Stimulated activated CD4-positive, alpha-beta T cell treated with anti-CD3 and anti-CD28 coated beads, TNF-alpha, amount 100 ng/mL, for 24 hours (primary cell): ENCODE data around the gene CCDC172.
"Not testable (repeated sequence)": the region's sequence is repeated elsewhere in the genome, so short reads cannot be mapped to it uniquely, and the experiment has no call there.

Experiments used
- DNase-seq, 3 experiments: peaks; one replicate each; pipeline ENCODE4 v3.0.0-alpha.2; 2020; ENCODE audit warnings: low read depth in 3 of 3

CCDC172 gene

GRCh38 chr10:116336866-116337265 lies 12.6 kb downstream of the CCDC172 start:
- no peak for DNase-seq

- no peak for DNase-seq
These were observed 27.9 kb downstream of the CCDC172 start for GRCh38 chr10:116352125-116352524.

GRCh38 chr10:116353817-116354216 lies 29.6 kb downstream of the CCDC172 start:
- no peak for DNase-seq

- no peak for DNase-seq
These were observed 31.1 kb downstream of the CCDC172 start for GRCh38 chr10:116355341-116355740.

GRCh38 chr10:116356833-116357232 lies 32.6 kb downstream of the CCDC172 start:
- no peak for DNase-seq

GRCh38 chr10:116364868-116365267 lies 40.6 kb downstream of the CCDC172 start:
- DNase-seq = no peak

GRCh38 chr10:116371737-116372136 lies 47.5 kb downstream of the CCDC172 start:
- DNase-seq = no peak

- no peak for DNase-seq
These were observed 58.0 kb downstream of the CCDC172 start for GRCh38 chr10:116382290-116382689.

GRCh38 chr10:116385311-116385710 lies 61.1 kb downstream of the CCDC172 start:
- DNase-seq = no peak

GRCh38 chr10:116385994-116386809 lies 62.0 kb downstream of the CCDC172 start:
- no peak for DNase-seq

- not testable (repeated sequence) for DNase-seq
These were observed 69.1 kb downstream of the CCDC172 start for GRCh38 chr10:116393246-116393831.

- no peak for DNase-seq
These were observed 71.2 kb downstream of the CCDC172 start for GRCh38 chr10:116395223-116395985.

- no peak for DNase-seq
These were observed 74.0 kb downstream of the CCDC172 start for GRCh38 chr10:116398224-116398623.

- DNase-seq = no peak
These were observed 78.6 kb downstream of the CCDC172 start for GRCh38 chr10:116402858-116403257.

GRCh38 chr10:116403740-116404250 lies 79.5 kb downstream of the CCDC172 start:
- no peak for DNase-seq

- DNase-seq = no peak
These were observed 84.5 kb downstream of the CCDC172 start for GRCh38 chr10:116408719-116409118.

- no peak for DNase-seq
These were observed 86.1 kb downstream of the CCDC172 start for GRCh38 chr10:116410351-116410750.

GRCh38 chr10:116417821-116418220 lies 93.6 kb downstream of the CCDC172 start:
- DNase-seq = no peak

- DNase-seq = no peak
These were observed 94.1 kb downstream of the CCDC172 start for GRCh38 chr10:116418389-116418788.

GRCh38 chr10:116421815-116422214 lies 97.6 kb downstream of the CCDC172 start:
- DNase-seq = no peak

GRCh38 chr10:116427671-116428070 lies 103.4 kb downstream of the CCDC172 start, which contains the start of gene PNLIPRP3:
PNLIPRP3 (plus strand) TSS chr10:116427847; CDS start chr10:116428013, 166 bp downstream.
- DNase-seq = no peak

- no peak for DNase-seq
These were observed 105.2 kb downstream of the CCDC172 start for GRCh38 chr10:116429288-116429977.
